NOMO-1 (cell line): ENCODE results near the gene ZDHHC12.

Experiments used
- DNase-seq, 2 experiments: peaks; one replicate each; lab custom pipeline; 2025; ENCODE audit not compliant: unreplicated experiment in 2 of 2; lab: John Stamatoyannopoulos, UW

The ZDHHC12 gene

GRCh38 chr9:128723866-128724743 lies at the start of gene ZDHHC12:
Gene ZDHHC12, minus strand, starts transcription at chr9:128724127. Its CDS starts 34 bp downstream, at chr9:128724093.
- peak; percentile 98 to 99 for DNase-seq

- DNase-seq = no peak
Measured at GRCh38 chr9:128773049-128773448, 49.1 kb upstream of the ZDHHC12 start.

GRCh38 chr9:128771745-128772519 lies 48.0 kb upstream of the ZDHHC12 start, which contains the start of gene ZER1:
Gene ZER1, minus strand, starts transcription at chr9:128771927. Its CDS starts 16,362 bp downstream, at chr9:128755565.
- DNase-seq = peak; percentile 83 to 89

GRCh38 chr9:128771094-128771721 lies 47.3 kb upstream of the ZDHHC12 start:
- DNase-seq = peak in 1 of 2 experiments; percentile 17

GRCh38 chr9:128770286-128771030 lies 46.5 kb upstream of the ZDHHC12 start:
- DNase-seq = no peak

GRCh38 chr9:128768606-128769005 lies 44.7 kb upstream of the ZDHHC12 start:
- DNase-seq = no peak

- no peak for DNase-seq
Measured at GRCh38 chr9:128765499-128765898, 41.6 kb upstream of the ZDHHC12 start.

- no peak for DNase-seq
Measured at GRCh38 chr9:128764361-128764760, 40.4 kb upstream of the ZDHHC12 start.

GRCh38 chr9:128762671-128763449 lies 38.9 kb upstream of the ZDHHC12 start:
- DNase-seq = no peak

- no peak for DNase-seq
Measured at GRCh38 chr9:128757602-128758001, 33.7 kb upstream of the ZDHHC12 start.

GRCh38 chr9:128753627-128754026 lies 29.7 kb upstream of the ZDHHC12 start:
- no peak for DNase-seq

- DNase-seq = no peak
Measured at GRCh38 chr9:128750926-128751595, 27.1 kb upstream of the ZDHHC12 start.

- no peak for DNase-seq
Measured at GRCh38 chr9:128747241-128747640, 23.3 kb upstream of the ZDHHC12 start.

GRCh38 chr9:128743421-128743820 lies 19.5 kb upstream of the ZDHHC12 start:
- DNase-seq = no peak

GRCh38 chr9:128742401-128742800 lies 18.5 kb upstream of the ZDHHC12 start:
- no peak for DNase-seq

GRCh38 chr9:128735373-128735772 lies 11.4 kb upstream of the ZDHHC12 start:
- no peak for DNase-seq

- DNase-seq = peak; percentile 68 to 78
Measured at GRCh38 chr9:128733256-128733655, 9.3 kb upstream of the ZDHHC12 start.

- DNase-seq = no peak
Measured at GRCh38 chr9:128732576-128732975, 8.6 kb upstream of the ZDHHC12 start.

- no peak for DNase-seq
Measured at GRCh38 chr9:128731691-128732090, 7.8 kb upstream of the ZDHHC12 start.
